BLaER1 treated with 17β-estradiol and CSF1 and Interleukin-3, amounts not matched to agents 10 nM and 100 nM (cell line): ENCODE results near the gene DENND4A.
A peak's percentile ranks its signal among the peaks of the same experiment; 100 is the strongest.

Source experiments
- H3K27ac ChIP-seq, 11 experiments: shearing (Covaris generic); formaldehyde crosslinking; 2 replicates each; pipeline ENCODE4 v1.8.1; 2022
- H3K27me3 ChIP-seq, 11 experiments: shearing (Covaris generic); formaldehyde crosslinking; 2 replicates each; pipeline ENCODE4 v1.8.1; 2022
- H3K36me3 ChIP-seq, 11 experiments: shearing (Covaris generic); formaldehyde crosslinking; 2 replicates each; pipeline ENCODE4 v1.8.1; 2022
- H3K4me1 ChIP-seq, 10 experiments: shearing (Covaris generic); formaldehyde crosslinking; 2 replicates each; pipeline ENCODE4 v1.8.1; 2022
- H3K4me2 ChIP-seq, 11 experiments: shearing (Covaris generic); formaldehyde crosslinking; 2 replicates each; pipeline ENCODE4 v1.8.1; 2022
- H3K4me3 ChIP-seq, 10 experiments: shearing (Covaris generic); formaldehyde crosslinking; 2 replicates each; pipeline ENCODE4 v1.8.1; 2022
- H3K9ac ChIP-seq, 11 experiments: shearing (Covaris generic); formaldehyde crosslinking; 2 replicates each; pipeline ENCODE4 v1.8.1; 2022
- H3K9me3 ChIP-seq, 11 experiments: shearing (Covaris generic); formaldehyde crosslinking; replicated peaks in 1 of 11; 2 replicates each; pipeline ENCODE4 v1.8.1; 2022
- H4K20me1 ChIP-seq, 11 experiments: shearing (Covaris generic); formaldehyde crosslinking; 2 replicates each; pipeline ENCODE4 v1.8.1; 2022
- Cebpa-rat ChIP-seq, 11 experiments: shearing (Covaris generic); IDR thresholded peaks; 2 replicates each; pipeline ENCODE4 v1.8.1; 2022

Gene DENND4A

GRCh38 chr15:65795663-65796216 is 3.6 kb upstream of the DENND4A start:
- Histone ChIP-seq H3K27me3 (no peaks in the 10 kb centered on the region), H3K36me3 (no peaks in the 10 kb centered on the region), H3K9me3 (no peaks in the 10 kb centered on the region), H3K4me2 (peak overlapping the region in 4 of 11 experiments; percentile 25 to 59 (median 48); a peak in 7 of 22 replicates), H3K27ac (no peak overlapping the region; a peak in 2 of 22 replicates), H3K9ac (no peak overlapping the region), H3K4me3 (no peak overlapping the region), H3K4me1 (peaks cover 20 to 35% (median 27%) of the 10 kb centered on the region in 10 experiments), H4K20me1 (peaks cover 0 to 8% (median 0%) of the 10 kb centered on the region in 11 experiments; a peak in 5 of 22 replicates)
- no peak for TF ChIP-seq Cebpa-rat (IDR thresholded peaks at IDR 0.05)

GRCh38 chr15:65793818-65794104 is 1.7 kb upstream of the DENND4A start:
- Histone ChIP-seq H3K9me3 (no peaks in the 10 kb centered on the region), H3K36me3 (no peaks in the 10 kb centered on the region), H3K4me3 (no peak overlapping the region), H3K9ac (no peak overlapping the region), H3K4me2 (peak overlapping the region in 5 of 11 experiments; percentile 69 to 92 (median 90); a peak in 7 of 22 replicates), H3K27ac (no peak overlapping the region), H4K20me1 (peaks cover 0 to 25% (median 7%) of the 10 kb centered on the region in 11 experiments; a peak in 7 of 22 replicates), H3K4me1 (peaks cover 37 to 51% (median 44%) of the 10 kb centered on the region in 10 experiments), H3K27me3 (no peaks in the 10 kb centered on the region)
- no peak for TF ChIP-seq Cebpa-rat (IDR thresholded peaks at IDR 0.05)

- Histone ChIP-seq H3K9me3 (no peaks in the 10 kb centered on the region), H3K9ac (peak overlapping the region; percentile 81 to 92 (median 84)), H4K20me1 (peaks cover 0 to 30% (median 7%) of the 10 kb centered on the region in 11 experiments; a peak in 7 of 22 replicates), H3K4me2 (peak overlapping the region; percentile 69 to 92 (median 88)), H3K4me3 (peak overlapping the region; percentile 57 to 95 (median 86)), H3K27ac (peak overlapping the region; percentile 75 to 92 (median 84)), H3K4me1 (peaks cover 37 to 54% (median 46%) of the 10 kb centered on the region in 10 experiments), H3K36me3 (no peaks in the 10 kb centered on the region), H3K27me3 (no peaks in the 10 kb centered on the region)
- no peak for TF ChIP-seq Cebpa-rat (IDR thresholded peaks at IDR 0.05)
Measured at GRCh38 chr15:65792988-65793817, 1.1 kb upstream of the DENND4A start.

GRCh38 chr15:65791335-65792137 is 557 bp downstream of the DENND4A start:
- peaks cover 41 to 59% (median 50%) of the 10 kb centered on the region in 10 experiments for H3K4me1 ChIP-seq
- no peak for TF ChIP-seq Cebpa-rat (IDR thresholded peaks at IDR 0.05)
- H3K4me3 ChIP-seq, result peak overlapping the region; percentile 72 to 95 (median 88)
- H3K4me2 ChIP-seq, result peak overlapping the region; percentile 77 to 96 (median 88)
- no peaks in the 10 kb centered on the region for H3K36me3 ChIP-seq
- peak overlapping the region; percentile 71 to 94 (median 79) for H3K27ac ChIP-seq
- no peaks in the 10 kb centered on the region for H3K27me3 ChIP-seq
- peaks cover 0 to 40% (median 7%) of the 10 kb centered on the region in 11 experiments; a peak in 7 of 22 replicates for H4K20me1 ChIP-seq
- H3K9ac ChIP-seq, result peak overlapping the region; percentile 79 to 97 (median 84)
- no peaks in the 10 kb centered on the region for H3K9me3 ChIP-seq

- no peaks in the 10 kb centered on the region for H3K9me3 ChIP-seq
- H3K27me3 ChIP-seq, result no peaks in the 10 kb centered on the region
- peak overlapping the region; percentile 71 to 94 (median 79) for H3K27ac ChIP-seq
- H3K36me3 ChIP-seq, result no peaks in the 10 kb centered on the region
- peaks cover 36 to 56% (median 44%) of the 10 kb centered on the region in 10 experiments for H3K4me1 ChIP-seq
- peak overlapping the region; percentile 77 to 96 (median 88) for H3K4me2 ChIP-seq
- peak overlapping the region; percentile 79 to 97 (median 84) for H3K9ac ChIP-seq
- no peak for TF ChIP-seq Cebpa-rat (IDR thresholded peaks at IDR 0.05)
- H3K4me3 ChIP-seq, result peak overlapping the region; percentile 72 to 95 (median 88)
- peaks cover 0 to 47% (median 7%) of the 10 kb centered on the region in 11 experiments; a peak in 8 of 22 replicates for H4K20me1 ChIP-seq
Measured at GRCh38 chr15:65790694-65791334, 1.3 kb downstream of the DENND4A start.

- Histone ChIP-seq H3K9me3 (no peaks in the 10 kb centered on the region), H3K36me3 (peaks cover 0 to 4% (median 4%) of the 10 kb centered on the region in 11 experiments; a peak in 15 of 22 replicates), H3K4me2 (peak overlapping the region; percentile 77 to 96 (median 88); a peak in 21 of 22 replicates), H3K27ac (peak overlapping the region in 2 of 11 experiments; percentile 72 to 94; a peak in 2 of 22 replicates), H4K20me1 (peaks cover 0 to 47% (median 7%) of the 10 kb centered on the region in 11 experiments; a peak in 8 of 22 replicates), H3K4me1 (peaks cover 36 to 49% (median 42%) of the 10 kb centered on the region in 10 experiments), H3K27me3 (no peaks in the 10 kb centered on the region), H3K9ac (peak overlapping the region in 5 of 11 experiments; percentile 82 to 97 (median 84); a peak in 7 of 22 replicates), H3K4me3 (peak overlapping the region in 9 of 10 experiments; percentile 72 to 95 (median 89); a peak in 14 of 20 replicates)
- TF ChIP-seq Cebpa-rat (IDR thresholded peaks at IDR 0.05), result no peak
Measured at GRCh38 chr15:65789759-65790425, 2.2 kb downstream of the DENND4A start.

GRCh38 chr15:65789105-65789504 is 3.0 kb downstream of the DENND4A start:
- no peak for TF ChIP-seq Cebpa-rat (IDR thresholded peaks at IDR 0.05)
- Histone ChIP-seq H3K27me3 (no peaks in the 10 kb centered on the region), H3K4me1 (peaks cover 36 to 49% (median 42%) of the 10 kb centered on the region in 10 experiments), H4K20me1 (peaks cover 0 to 50% (median 7%) of the 10 kb centered on the region in 11 experiments; a peak in 8 of 22 replicates), H3K9ac (no peak overlapping the region), H3K4me3 (no peak overlapping the region), H3K4me2 (peak overlapping the region in 6 of 11 experiments; percentile 83 to 91 (median 88); a peak in 8 of 22 replicates), H3K27ac (no peak overlapping the region), H3K9me3 (no peaks in the 10 kb centered on the region), H3K36me3 (peaks cover 0 to 12% (median 11%) of the 10 kb centered on the region in 11 experiments; a peak in 17 of 22 replicates)
